ENCODE data around the gene KIRREL2. TPM values are rescaled to one million over a fixed set of nuclear protein-coding genes. Genes with fewer than 3 reads are reported as not detected.

The KIRREL2 gene
- total RNA-seq, 1 experiment from 2014 or later: 5.0 TPM

- in situ Hi-C loops (cut with HindIII; ENCODE audit: low pct_unique_long_range_greater_than_20kb, low sequenced_read_pairs) (loop anchor here (10.0 kb wide), 1 partner anchor 70 kb away; no protein-coding TSS in a partner anchor), intact Hi-C loops (cut with micrococcal nuclease; ENCODE audit: unreplicated experiment) (no loop called here)
- Histone ChIP-seq H3K4me3 (ENCODE audit: low read depth in 2 of 2, low read length in 2 of 2) (no peak overlapping the region), H3K9me3 (ENCODE audit: control insufficient read depth, insufficient read depth, low read depth, low read length) (no peaks in the 10 kb centered on the region), H3K4me1 (ENCODE audit: control insufficient read depth, insufficient read depth, low read length) (peaks cover 17% of the 10 kb centered on the region), H3K36me3 (ENCODE audit: control insufficient read depth, insufficient read depth, low read length) (no peaks in the 10 kb centered on the region), H3K27ac (ENCODE audit: low read length) (no peak overlapping the region), H3K27me3 (ENCODE audit: control insufficient read depth, insufficient read depth, low read length) (no peaks in the 10 kb centered on the region)
- DNase-seq (ENCODE audit: low read depth, low spot score) (no peak), ATAC-seq (no peak)
- BruUV-seq (replicated peaks): no TSS peak
- CTCF ChIA-PET: no interaction called here
- TF ChIP-seq CTCF (IDR thresholded peaks at IDR 0.05) (no peak), REST (IDR thresholded peaks at IDR 0.05; ENCODE audit: insufficient read depth in 1 of 2, low read depth in 2 of 2, low read length in 1 of 2) (no peak), POLR2AphosphoS5 (IDR thresholded peaks at IDR 0.05; ENCODE audit: low read depth, low read length) (no peak), SIN3A (IDR thresholded peaks at IDR 0.05; ENCODE audit: borderline replicate concordance, insufficient read depth, low read depth, low read length) (no peak), TCF7L2 (IDR thresholded peaks at IDR 0.05; ENCODE audit: low read depth, low read length) (no peak)
- POLR2A ChIA-PET: no interaction called here
These were observed 47.8 kb downstream of the KIRREL2 start for GRCh38 chr19:35904311-35905068.

- ChIA-PET CTCF (no interaction called here), POLR2A (interaction anchor here (0.7 kb wide), 1 partner anchor 161 kb away, joined by 3 read pairs; no protein-coding TSS in a partner anchor)
- H3K4me1 ChIP-seq (ENCODE audit: control insufficient read depth, insufficient read depth, low read length): peaks cover 17% of the 10 kb centered on the region
- 0 out of 2 replicates have a peak overlapping the region, but pooled peaks have one; percentile 6 for H3K27ac ChIP-seq (ENCODE audit: low read length)
- TF ChIP-seq REST (IDR thresholded peaks at IDR 0.05; ENCODE audit: insufficient read depth in 1 of 2, low read depth in 2 of 2, low read length in 1 of 2) (no peak), POLR2AphosphoS5 (IDR thresholded peaks at IDR 0.05; ENCODE audit: low read depth, low read length) (no peak), TCF7L2 (IDR thresholded peaks at IDR 0.05; ENCODE audit: low read depth, low read length) (no peak), SIN3A (IDR thresholded peaks at IDR 0.05; ENCODE audit: borderline replicate concordance, insufficient read depth, low read depth, low read length) (no peak), CTCF (IDR thresholded peaks at IDR 0.05) (no peak)
- no peak for ATAC-seq
- intact Hi-C loops (cut with micrococcal nuclease; ENCODE audit: unreplicated experiment) (no loop called here), in situ Hi-C loops (cut with HindIII; ENCODE audit: low pct_unique_long_range_greater_than_20kb, low sequenced_read_pairs) (loop anchor here (10.0 kb wide), 1 partner anchor 70 kb away; no protein-coding TSS in a partner anchor)
- no peak for DNase-seq (ENCODE audit: low read depth, low spot score)
- no peak overlapping the region for H3K4me3 ChIP-seq (ENCODE audit: low read depth in 2 of 2, low read length in 2 of 2)
- no peaks in the 10 kb centered on the region for H3K9me3 ChIP-seq (ENCODE audit: control insufficient read depth, insufficient read depth, low read depth, low read length)
- H3K27me3 ChIP-seq (ENCODE audit: control insufficient read depth, insufficient read depth, low read length): no peaks in the 10 kb centered on the region
- no TSS peak for BruUV-seq (replicated peaks)
- no peaks in the 10 kb centered on the region for H3K36me3 ChIP-seq (ENCODE audit: control insufficient read depth, insufficient read depth, low read length)
These were observed 48.5 kb downstream of the KIRREL2 start for GRCh38 chr19:35905178-35905727.
